HEK293 (cell line): ENCODE data around the gene MCM6.

Experiments used
- ATF2 ChIP-seq: fragments of 450-650 bp; formaldehyde crosslinking; IDR thresholded peaks from 2 replicates; pipeline ENCODE4 v1.5.1; 2016; ENCODE audit warnings: missing biosample characterization, missing genetic modification characterization, low read depth
- CTCF ChIP-seq: fragments of 450-650 bp; formaldehyde crosslinking; IDR thresholded peaks from 2 replicates; pipeline ENCODE4 v1.5.1; 2016; ENCODE audit warnings: missing biosample characterization, missing genetic modification characterization
- ZBTB48 ChIP-seq: fragments of 450-650 bp; formaldehyde crosslinking; IDR thresholded peaks from 2 replicates; pipeline ENCODE4 v1.5.1; 2016; ENCODE audit warnings: missing biosample characterization, missing genetic modification characterization
- ZNF600 ChIP-seq: fragments of 450-650 bp; formaldehyde crosslinking; IDR thresholded peaks from 2 replicates; pipeline ENCODE4 v1.5.1; 2016; ENCODE audit warnings: missing biosample characterization, missing genetic modification characterization
- ZNF660 ChIP-seq: fragments of 450-650 bp; IDR thresholded peaks from 2 replicates; pipeline ENCODE4 v1.5.1; 2018; ENCODE audit warnings: missing biosample characterization, mild to moderate bottlenecking, missing genetic modification characterization
- TF ChIP-seq, protein P1 (sequence below): fragments of 450-650 bp; formaldehyde crosslinking; IDR thresholded peaks from 2 replicates; pipeline ENCODE4 v1.5.1; 2016; ENCODE audit warnings: missing biosample characterization, missing genetic modification characterization, borderline replicate concordance
- TF ChIP-seq, protein P2 (sequence below): fragments of 450-650 bp; formaldehyde crosslinking; IDR thresholded peaks from 2 replicates; pipeline ENCODE4 v1.5.1; 2016; ENCODE audit warnings: missing biosample characterization, missing genetic modification characterization
- TF ChIP-seq, protein P3 (sequence below): fragments of 450-650 bp; formaldehyde crosslinking; IDR thresholded peaks from 2 replicates; pipeline ENCODE4 v1.5.1; 2016; ENCODE audit warnings: missing biosample characterization, missing genetic modification characterization

DNA sequence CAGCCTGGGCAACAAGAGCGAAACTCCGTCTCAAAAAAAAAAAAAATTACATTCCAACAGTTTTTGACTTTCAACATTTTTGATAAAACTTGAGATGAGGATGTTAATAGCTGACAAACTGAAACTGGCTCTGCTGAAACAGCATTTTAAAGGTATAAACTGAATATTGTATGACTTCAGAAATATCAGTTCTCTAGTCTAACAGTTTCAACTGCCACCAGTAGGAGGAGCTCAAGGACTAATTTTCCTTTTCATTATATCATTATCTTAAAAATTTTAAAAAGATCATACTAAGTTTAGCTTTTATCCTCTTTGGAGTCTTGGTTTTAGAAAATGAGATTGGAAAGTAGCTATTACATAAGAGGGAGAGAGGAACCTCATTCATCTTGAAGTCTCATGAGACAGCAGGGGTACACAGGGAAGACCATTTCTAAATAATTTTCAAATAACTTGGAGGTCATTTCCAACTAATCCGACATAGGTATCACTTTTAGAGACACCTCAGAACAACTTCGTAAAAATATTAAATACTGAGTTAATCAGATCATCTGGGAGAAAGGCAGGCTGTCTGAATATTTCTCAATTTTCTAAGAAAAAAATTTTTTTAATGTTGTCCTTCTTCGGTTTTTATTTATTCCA is 37.6 kb upstream of the MCM6 start:
- TF ChIP-seq CTCF (tag by site-specific recombination), result no peak
- TF ChIP-seq, protein P1, sequence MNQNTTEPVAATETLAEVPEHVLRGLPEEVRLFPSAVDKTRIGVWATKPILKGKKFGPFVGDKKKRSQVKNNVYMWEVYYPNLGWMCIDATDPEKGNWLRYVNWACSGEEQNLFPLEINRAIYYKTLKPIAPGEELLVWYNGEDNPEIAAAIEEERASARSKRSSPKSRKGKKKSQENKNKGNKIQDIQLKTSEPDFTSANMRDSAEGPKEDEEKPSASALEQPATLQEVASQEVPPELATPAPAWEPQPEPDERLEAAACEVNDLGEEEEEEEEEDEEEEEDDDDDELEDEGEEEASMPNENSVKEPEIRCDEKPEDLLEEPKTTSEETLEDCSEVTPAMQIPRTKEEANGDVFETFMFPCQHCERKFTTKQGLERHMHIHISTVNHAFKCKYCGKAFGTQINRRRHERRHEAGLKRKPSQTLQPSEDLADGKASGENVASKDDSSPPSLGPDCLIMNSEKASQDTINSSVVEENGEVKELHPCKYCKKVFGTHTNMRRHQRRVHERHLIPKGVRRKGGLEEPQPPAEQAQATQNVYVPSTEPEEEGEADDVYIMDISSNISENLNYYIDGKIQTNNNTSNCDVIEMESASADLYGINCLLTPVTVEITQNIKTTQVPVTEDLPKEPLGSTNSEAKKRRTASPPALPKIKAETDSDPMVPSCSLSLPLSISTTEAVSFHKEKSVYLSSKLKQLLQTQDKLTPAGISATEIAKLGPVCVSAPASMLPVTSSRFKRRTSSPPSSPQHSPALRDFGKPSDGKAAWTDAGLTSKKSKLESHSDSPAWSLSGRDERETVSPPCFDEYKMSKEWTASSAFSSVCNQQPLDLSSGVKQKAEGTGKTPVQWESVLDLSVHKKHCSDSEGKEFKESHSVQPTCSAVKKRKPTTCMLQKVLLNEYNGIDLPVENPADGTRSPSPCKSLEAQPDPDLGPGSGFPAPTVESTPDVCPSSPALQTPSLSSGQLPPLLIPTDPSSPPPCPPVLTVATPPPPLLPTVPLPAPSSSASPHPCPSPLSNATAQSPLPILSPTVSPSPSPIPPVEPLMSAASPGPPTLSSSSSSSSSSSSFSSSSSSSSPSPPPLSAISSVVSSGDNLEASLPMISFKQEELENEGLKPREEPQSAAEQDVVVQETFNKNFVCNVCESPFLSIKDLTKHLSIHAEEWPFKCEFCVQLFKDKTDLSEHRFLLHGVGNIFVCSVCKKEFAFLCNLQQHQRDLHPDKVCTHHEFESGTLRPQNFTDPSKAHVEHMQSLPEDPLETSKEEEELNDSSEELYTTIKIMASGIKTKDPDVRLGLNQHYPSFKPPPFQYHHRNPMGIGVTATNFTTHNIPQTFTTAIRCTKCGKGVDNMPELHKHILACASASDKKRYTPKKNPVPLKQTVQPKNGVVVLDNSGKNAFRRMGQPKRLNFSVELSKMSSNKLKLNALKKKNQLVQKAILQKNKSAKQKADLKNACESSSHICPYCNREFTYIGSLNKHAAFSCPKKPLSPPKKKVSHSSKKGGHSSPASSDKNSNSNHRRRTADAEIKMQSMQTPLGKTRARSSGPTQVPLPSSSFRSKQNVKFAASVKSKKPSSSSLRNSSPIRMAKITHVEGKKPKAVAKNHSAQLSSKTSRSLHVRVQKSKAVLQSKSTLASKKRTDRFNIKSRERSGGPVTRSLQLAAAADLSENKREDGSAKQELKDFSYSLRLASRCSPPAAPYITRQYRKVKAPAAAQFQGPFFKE, result no peak
- TF ChIP-seq, protein P2, sequence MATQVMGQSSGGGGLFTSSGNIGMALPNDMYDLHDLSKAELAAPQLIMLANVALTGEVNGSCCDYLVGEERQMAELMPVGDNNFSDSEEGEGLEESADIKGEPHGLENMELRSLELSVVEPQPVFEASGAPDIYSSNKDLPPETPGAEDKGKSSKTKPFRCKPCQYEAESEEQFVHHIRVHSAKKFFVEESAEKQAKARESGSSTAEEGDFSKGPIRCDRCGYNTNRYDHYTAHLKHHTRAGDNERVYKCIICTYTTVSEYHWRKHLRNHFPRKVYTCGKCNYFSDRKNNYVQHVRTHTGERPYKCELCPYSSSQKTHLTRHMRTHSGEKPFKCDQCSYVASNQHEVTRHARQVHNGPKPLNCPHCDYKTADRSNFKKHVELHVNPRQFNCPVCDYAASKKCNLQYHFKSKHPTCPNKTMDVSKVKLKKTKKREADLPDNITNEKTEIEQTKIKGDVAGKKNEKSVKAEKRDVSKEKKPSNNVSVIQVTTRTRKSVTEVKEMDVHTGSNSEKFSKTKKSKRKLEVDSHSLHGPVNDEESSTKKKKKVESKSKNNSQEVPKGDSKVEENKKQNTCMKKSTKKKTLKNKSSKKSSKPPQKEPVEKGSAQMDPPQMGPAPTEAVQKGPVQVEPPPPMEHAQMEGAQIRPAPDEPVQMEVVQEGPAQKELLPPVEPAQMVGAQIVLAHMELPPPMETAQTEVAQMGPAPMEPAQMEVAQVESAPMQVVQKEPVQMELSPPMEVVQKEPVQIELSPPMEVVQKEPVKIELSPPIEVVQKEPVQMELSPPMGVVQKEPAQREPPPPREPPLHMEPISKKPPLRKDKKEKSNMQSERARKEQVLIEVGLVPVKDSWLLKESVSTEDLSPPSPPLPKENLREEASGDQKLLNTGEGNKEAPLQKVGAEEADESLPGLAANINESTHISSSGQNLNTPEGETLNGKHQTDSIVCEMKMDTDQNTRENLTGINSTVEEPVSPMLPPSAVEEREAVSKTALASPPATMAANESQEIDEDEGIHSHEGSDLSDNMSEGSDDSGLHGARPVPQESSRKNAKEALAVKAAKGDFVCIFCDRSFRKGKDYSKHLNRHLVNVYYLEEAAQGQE, result no peak
- no peak for TF ChIP-seq ZBTB48 (tag by site-specific recombination)
- no peak for TF ChIP-seq ATF2 (tag by site-specific recombination)
- no peak for TF ChIP-seq ZNF660 (tag by site-specific recombination)
- TF ChIP-seq ZNF600 (tag by site-specific recombination), result no peak
- TF ChIP-seq, protein P3, sequence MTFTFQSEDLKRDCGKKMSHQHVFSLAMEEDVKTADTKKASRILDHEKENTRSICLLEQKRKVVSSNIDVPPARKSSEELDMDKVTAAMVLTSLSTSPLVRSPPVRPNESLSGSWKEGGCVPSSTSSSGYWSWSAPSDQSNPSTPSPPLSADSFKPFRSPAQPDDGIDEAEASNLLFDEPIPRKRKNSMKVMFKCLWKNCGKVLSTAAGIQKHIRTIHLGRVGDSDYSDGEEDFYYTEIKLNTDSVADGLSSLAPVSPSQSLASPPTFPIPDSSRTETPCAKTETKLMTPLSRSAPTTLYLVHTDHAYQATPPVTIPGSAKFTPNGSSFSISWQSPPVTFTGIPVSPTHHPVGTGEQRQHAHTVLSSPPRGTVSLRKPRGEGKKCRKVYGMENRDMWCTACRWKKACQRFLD (tag by site-specific recombination), result no peak
